GM12875 (cell line): ENCODE data around the gene NUF2.

Source experiments
- H3K4me3 ChIP-seq: one replicate; pipeline ENCODE4 v1.5.1; 2011; ENCODE audit warnings: low read depth, low read length, control low read depth
- CTCF ChIP-seq: IDR thresholded peaks from 2 replicates; pipeline ENCODE4 v1.5.1; 2011; ENCODE audit warnings: low read depth, mild to moderate bottlenecking, control low read depth, inconsistent platforms, low read length, moderate library complexity, borderline replicate concordance; ENCODE audit not compliant: insufficient read depth

The NUF2 gene

GRCh38 chr1:163367721-163368120 is 46.0 kb downstream of the NUF2 start:
- TF ChIP-seq CTCF = no peak
- no peak overlapping the region for H3K4me3 ChIP-seq

GRCh38 chr1:163372576-163372975 is 50.8 kb downstream of the NUF2 start:
- TF ChIP-seq CTCF = no peak
- no peak overlapping the region for H3K4me3 ChIP-seq

GRCh38 chr1:163378554-163378953 is 56.8 kb downstream of the NUF2 start:
- no peak for TF ChIP-seq CTCF
- H3K4me3 ChIP-seq = no peak overlapping the region

- TF ChIP-seq CTCF = no peak
Observed at GRCh38 chr1:163379801-163380200, 58.0 kb downstream of the NUF2 start.

GRCh38 chr1:163381487-163382184 is 59.9 kb downstream of the NUF2 start:
- no peak overlapping the region for H3K4me3 ChIP-seq
- TF ChIP-seq CTCF = no peak

More at GRCh38 chr1:163379801-163380200, 58.0 kb downstream of the NUF2 start:
- H3K4me3 ChIP-seq = no peak overlapping the region

GRCh38 chr1:163382395-163382794 is 60.6 kb downstream of the NUF2 start:
- no peak for TF ChIP-seq CTCF
- H3K4me3 ChIP-seq = no peak overlapping the region

- TF ChIP-seq CTCF = no peak
- no peak overlapping the region for H3K4me3 ChIP-seq
Observed at GRCh38 chr1:163387146-163387545, 65.4 kb downstream of the NUF2 start.
